UCSD-AML1 (cell line): ENCODE measurements around the gene HERPUD1.
A peak's percentile ranks its signal among the peaks of the same experiment; 100 is the strongest.
"Not testable (repeated sequence)": the region's sequence is repeated elsewhere in the genome, so short reads cannot be mapped to it uniquely, and the experiment has no call there.

Experiments used
- DNase-seq: peaks from one replicate; lab custom pipeline; 2025; ENCODE audit not compliant: unreplicated experiment; lab: John Stamatoyannopoulos, UW

The HERPUD1 gene

GRCh38 chr16:56931892-56932720 is at the start of gene HERPUD1:
TSS of gene HERPUD1 (plus strand) at chr16:56932142. CDS start at chr16:56932245, 103 bp downstream.
- DNase-seq: peak; percentile 98

GRCh38 chr16:56883586-56883985 is 48.4 kb upstream of the HERPUD1 start:
- DNase-seq: no peak

DNA sequence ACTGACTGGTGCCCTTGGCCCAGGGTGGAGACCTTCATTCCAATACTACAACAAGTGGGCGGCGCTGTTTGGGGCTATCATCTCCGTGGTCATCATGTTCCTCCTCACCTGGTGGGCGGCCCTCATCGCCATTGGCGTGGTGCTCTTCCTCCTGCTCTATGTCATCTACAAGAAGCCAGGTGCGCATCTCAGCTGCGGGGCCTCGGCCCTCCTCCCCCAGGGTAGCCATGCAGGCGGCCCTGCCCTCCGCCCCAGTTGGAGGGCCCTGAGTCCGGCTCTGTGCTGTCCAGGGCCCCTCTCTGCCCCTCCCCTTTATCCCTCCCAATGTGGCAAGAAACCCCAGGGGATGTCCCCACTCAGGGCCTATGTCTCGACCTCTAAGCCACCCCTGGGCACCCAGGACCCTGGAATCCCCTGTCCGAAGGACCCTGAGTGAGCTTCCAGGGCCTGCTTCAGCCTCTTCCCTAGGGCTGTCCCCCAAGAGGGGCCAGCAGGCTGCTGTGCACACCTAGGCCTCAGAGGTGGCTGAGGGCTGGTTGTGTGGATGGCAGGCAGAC is 47.8 kb upstream of the HERPUD1 start:
- no peak for DNase-seq

- not testable (repeated sequence) for DNase-seq
Measured at GRCh38 chr16:56884929-56885328, 47.0 kb upstream of the HERPUD1 start.

DNA sequence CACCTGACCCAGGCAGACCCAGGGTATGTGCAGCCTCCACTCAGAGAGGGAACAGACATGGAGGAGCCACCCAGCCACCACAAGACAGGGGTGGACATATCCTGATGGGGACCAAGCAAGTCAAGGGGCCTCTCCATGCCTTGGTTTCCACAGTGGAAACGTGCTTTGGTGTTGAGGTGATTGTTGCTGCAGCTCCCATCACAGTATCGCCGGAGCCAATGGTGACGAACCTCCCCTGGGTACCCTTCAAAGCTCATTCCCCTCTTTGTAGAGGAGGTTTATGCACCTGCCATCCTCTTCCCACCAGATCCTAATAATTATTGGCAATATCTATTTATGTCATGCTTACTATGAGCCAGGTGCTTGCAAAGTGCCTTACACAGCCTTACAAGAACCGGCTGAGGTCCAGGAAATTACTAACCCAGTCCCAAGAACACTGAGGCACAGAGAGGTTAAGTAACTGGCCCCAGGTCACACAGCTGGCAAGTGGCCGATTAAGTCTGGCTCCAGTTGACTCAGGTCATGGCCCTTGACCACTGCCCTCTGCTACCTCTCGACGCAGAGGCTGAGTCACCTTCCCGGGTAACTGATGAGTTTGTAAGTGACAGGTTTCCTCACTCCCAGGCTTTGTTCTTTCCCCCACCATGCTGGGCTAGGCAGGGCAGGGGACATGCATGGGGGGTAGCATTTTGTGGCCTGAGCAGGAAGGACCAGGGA is 46.3 kb upstream of the HERPUD1 start:
- no peak for DNase-seq

GRCh38 chr16:56886296-56886695 is 45.6 kb upstream of the HERPUD1 start:
- DNase-seq: no peak

DNA sequence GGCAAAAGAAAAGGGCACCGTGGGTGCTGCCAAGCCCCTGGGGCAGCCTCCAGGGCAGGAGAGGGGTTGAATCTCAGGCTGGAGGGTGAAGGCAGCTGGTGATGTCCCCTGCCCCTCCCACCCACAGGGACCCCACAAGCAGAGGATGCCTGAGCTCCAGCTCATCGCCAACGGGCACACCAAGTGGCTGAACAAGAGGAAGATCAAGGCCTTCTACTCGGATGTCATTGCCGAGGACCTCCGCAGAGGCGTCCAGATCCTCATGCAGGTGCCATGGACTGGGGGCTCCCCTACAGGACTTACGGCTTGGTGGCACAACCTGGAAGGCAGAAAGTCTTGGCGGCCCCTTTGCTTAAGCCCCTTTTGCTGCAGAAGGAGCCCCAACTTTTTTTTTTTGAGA is 45.1 kb upstream of the HERPUD1 start:
- no peak for DNase-seq

DNA sequence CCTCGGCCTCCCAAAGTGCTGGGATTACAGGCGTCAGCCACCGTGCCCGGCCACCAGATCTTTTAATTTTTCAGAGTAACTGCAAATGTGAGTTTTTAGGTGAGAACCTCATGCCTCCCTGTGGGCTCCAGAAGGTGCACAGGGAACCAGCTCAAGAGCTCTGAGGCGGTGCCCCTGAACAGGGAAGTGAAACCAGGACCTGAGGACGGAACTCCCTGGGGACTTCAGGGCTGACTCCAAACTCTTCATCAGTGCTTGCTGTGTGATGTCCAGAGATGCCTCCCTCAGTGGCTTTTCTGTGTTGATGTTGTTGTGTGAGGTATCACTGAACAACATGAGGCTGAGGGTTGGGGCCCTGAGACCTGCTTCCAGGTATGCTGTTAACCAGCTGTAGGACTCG is 43.1 kb upstream of the HERPUD1 start:
- DNase-seq: no peak

GRCh38 chr16:56889206-56889605 is 42.7 kb upstream of the HERPUD1 start:
- no peak for DNase-seq

- DNase-seq: no peak
Measured at GRCh38 chr16:56891685-56892084, 40.3 kb upstream of the HERPUD1 start.

- no peak for DNase-seq
Measured at GRCh38 chr16:56892705-56893104, 39.2 kb upstream of the HERPUD1 start.

DNA sequence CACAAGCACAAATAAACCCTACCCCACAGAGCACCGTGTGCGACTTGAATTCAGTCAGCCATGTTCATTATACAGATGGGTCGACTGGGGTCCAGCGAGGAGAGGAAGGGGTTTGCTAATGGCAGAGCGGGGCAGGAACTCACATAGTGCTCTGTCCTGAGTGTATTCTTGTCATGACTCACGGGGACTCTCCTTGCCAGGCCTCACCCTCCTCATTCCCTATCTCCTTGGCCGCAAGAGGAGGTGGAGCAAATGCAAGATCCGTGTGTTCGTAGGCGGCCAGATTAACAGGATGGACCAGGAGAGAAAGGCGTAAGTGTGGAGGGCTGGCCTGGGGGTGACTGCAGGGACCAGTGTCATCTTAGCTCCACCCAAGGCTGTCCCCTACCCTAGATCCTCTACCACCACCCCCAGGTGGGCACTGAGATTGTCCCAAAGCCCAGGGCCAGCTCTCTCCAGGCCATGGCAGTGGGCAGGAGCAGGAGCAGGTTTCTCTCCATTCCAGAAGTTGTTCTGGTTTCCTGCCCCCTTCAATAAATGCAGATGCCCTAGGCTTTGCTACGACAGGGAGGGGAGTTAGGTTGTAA is 37.5 kb upstream of the HERPUD1 start:
- no peak for DNase-seq

DNA sequence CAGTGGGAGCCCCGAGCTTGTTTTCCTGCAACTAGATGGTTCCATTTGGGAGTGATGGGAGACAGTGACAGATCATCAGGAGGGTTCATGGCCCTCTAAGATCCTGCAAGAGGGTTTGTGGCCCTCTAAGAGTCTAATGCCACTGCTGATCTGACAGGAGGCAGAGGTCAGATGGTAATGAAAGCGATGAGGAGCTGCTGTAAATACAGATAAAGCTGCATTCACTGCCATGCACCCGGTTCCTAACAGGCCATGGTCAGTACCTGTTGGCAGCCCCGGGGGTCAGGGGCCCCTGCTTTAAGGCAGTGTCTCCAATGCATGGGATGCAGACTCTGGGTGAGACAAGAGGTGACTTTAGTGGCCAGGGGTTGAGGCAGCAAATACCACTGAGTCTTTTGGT is 36.1 kb upstream of the HERPUD1 start:
- DNase-seq: no peak

- DNase-seq: no peak
Measured at GRCh38 chr16:56896244-56896643, 35.7 kb upstream of the HERPUD1 start.

DNA sequence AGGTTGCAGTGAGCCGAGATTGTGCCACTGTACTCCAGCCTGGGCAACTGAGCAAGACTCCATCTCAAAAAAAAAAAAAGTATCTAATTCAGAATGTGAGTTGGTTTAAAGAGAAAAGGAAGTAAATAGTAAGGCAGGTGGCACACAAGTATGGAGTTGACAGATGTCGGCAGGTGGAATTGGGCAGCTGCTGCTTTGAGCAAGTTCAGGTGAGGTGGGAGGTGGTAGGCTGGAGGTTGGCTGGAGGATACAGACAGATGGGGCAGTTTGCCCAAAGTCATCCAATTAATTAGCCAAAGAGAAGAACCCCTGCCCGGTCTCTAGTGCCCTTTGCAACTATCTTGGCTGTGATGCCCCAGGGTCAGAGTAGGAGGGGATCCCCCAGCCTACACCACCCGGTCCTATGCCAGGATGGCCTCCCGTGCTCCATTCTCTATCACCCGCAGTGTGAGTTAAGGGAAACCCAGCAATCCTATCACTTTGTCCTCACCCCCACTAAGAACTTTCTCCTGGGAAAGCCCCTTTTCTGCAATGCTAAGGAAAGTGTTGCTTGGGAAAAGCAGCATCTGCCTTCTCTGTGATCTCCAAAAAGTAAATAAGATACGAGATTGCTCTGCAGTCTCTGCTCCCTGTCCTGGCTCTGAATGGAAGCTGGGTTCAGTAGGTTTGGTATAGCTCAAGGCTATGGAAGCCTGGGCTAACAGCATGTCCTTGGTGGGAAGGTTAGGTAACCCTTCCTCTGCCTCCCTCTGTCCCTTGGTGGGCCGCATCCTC is 34.7 kb upstream of the HERPUD1 start:
- DNase-seq: no peak

DNA sequence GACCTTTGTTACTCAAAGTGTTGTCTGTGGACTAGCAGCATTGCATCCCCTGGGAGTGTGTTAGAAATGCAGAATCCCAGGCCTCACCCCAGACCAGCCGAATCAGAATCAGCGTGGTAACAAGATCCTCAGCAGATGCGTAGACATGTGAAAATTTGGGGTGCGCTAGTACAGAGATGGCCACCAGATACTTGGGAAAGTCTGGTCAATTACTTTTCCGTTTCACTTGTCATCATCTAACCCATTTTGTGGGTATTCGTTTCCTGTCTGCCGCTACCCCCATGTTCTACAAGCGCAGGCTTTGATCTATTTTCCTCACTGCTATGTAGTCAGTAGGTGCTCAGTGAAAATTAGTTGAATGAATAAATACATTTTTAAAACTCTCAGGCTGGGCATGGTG is 33.1 kb upstream of the HERPUD1 start:
- DNase-seq: no peak

DNA sequence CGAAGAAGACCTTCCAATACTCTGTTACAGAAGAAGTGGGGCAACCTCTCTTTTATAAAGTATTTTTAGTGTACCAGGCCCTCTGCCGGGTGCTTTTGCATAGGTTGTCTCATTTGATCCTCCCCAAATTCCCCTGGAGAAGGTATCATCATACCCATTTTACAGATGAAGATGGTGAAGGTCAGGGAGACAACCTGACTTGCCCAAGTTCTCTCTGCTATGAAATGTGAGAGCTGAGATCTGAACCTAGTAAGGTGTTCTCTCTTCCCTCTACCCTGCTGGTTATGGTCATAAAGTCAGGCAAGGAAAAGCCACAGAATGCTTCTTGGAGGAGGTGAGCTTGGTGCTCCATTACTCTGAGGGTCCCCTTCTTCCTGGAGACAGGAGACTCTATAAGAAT is 28.1 kb upstream of the HERPUD1 start:
- DNase-seq: no peak

GRCh38 chr16:56907401-56907800 is 24.5 kb upstream of the HERPUD1 start:
- DNase-seq: no peak

DNA sequence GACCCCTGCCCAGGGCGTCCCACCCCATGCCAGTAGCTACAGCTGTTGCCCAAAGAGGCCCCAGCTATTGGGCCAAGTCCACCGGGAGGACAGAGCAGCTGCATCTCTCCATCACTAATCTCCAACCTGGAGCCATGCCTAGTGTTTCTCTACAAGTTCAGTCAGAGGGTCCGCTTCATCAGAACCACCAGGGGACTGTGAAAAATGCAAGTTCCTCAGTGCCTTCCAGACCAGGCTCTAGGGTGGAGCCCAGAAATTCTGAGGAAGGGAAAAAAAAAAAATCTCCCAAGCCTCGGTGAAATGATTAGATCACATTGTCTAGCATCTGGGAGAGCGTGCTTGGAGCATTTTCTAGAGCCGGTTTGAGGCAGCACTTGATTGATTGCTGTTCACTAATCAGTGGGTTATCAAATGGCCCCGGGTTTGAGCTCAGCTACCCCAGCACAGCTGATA is 22.4 kb upstream of the HERPUD1 start:
- DNase-seq: no peak

GRCh38 chr16:56910112-56910511 is 21.8 kb upstream of the HERPUD1 start:
- DNase-seq: no peak
